ENCODE results near the gene EGFL8.
"Not testable (repeated sequence)": the region's sequence is repeated elsewhere in the genome, so short reads cannot be mapped to it uniquely, and the experiment has no call there.

Gene EGFL8

GRCh38 chr6:32195902-32196681 lies 31.7 kb downstream of the EGFL8 start:
- DNase-seq (ENCODE audit: low read depth in 2 of 2) = peak in 1 of 2 donors; percentile 59

DNA sequence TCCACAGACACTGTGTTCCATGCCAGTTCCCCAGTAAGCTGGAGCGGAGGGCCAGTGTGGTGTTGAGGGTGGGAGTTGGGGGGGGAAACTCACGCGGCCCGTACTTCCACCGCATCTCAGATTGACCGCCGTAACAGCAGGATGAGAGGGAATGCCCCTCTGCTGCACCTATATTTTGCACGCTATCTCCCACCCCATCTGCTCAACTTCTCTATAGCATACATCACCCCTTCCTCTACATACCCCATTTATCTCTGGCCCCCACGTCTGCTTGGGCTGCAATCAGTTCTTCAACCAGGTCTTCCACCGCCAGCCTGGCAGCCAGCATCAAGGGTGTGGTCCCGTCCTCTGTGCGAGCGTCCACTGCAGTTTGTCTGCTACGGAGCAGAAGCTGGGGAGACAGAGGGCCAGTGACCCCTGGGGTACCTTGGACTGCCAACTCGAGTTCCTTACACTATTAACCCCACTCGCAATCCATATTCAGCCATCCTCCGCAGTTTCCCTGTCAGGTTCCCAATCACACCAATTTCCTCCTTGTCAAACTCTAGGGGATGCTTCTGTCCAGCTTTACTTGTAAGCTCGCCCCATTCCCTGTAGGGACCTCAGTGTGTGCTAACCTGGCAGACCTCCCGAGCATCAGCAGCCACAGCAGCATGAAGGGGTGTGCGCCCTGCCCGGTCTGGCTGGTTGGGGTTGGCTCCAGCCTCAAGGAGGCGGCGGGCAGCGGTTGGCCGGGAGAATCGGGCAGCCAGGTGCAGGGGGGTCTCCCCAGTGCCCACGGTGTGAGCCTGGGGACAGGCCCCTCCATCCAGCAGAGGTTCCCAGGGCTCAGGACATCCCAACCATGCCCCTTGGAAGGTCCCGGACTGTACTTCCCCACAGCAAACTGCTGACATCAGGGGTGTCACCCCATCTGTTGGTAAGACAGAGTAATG lies 32.6 kb downstream of the EGFL8 start:
- DNase-seq (ENCODE audit: low read depth in 2 of 2) = no peak

DNA sequence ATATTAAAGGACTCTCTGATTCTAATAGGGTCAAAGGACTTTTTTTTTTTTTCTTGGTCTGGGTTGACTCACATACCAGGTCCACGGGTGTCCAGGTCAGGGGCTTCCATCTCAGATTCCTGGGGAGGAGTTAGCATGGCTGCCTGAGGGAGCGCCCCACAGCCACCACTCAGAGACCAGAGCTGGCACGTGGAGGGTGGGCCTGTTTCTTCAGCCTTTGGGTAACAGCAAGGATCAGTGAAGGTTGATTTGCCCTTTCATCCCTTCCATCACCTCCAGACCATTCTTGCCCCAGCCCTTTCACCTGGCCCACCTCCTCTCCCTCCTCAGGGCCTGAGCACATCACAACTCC lies 33.9 kb downstream of the EGFL8 start:
- DNase-seq (ENCODE audit: low read depth in 2 of 2) = no peak

DNA sequence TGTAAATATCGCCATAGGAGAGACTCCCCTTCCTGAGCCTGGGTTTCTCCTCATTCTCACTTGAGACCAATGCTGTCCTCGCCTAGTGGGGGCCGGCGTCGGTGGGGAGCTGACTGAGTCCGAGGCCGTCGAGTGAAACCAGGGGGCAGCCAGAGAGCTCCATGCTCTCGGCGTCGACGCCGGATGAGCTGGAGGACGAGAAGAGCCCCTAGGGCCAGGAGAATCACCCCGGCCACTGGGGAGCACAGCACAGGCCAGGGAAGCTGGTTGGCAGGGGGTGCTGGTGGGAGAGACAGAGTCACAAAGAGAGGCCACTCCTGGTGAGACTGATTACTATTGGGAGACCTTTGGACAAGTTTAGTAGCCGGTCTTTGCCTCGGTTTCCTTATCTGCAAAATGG lies 34.5 kb downstream of the EGFL8 start:
- no peak for DNase-seq (ENCODE audit: low read depth in 2 of 2)

GRCh38 chr6:32200711-32201475 lies 36.5 kb downstream of the EGFL8 start:
- no peak for DNase-seq (ENCODE audit: low read depth in 2 of 2)

DNA sequence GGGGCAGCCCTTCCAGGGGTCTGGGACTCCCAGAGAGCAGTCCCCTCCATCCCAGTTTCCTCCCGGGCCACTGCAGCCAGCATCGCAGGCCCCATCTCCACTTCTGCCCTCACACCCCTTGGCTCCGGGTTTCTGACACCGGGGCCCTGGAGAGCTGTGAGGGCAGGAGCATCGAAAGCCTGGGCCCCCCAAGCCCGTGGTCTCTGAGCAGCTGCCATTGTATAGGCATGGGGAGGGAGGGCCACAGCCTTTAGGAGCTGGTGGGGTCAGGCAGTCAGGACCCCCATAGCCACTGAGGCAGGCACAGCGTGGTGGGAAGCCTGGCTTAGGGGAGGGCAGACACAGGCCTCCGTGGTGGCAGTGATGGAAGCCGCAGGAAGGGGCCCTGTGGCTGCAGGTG lies 37.8 kb downstream of the EGFL8 start:
- no peak for DNase-seq (ENCODE audit: low read depth in 2 of 2)

DNA sequence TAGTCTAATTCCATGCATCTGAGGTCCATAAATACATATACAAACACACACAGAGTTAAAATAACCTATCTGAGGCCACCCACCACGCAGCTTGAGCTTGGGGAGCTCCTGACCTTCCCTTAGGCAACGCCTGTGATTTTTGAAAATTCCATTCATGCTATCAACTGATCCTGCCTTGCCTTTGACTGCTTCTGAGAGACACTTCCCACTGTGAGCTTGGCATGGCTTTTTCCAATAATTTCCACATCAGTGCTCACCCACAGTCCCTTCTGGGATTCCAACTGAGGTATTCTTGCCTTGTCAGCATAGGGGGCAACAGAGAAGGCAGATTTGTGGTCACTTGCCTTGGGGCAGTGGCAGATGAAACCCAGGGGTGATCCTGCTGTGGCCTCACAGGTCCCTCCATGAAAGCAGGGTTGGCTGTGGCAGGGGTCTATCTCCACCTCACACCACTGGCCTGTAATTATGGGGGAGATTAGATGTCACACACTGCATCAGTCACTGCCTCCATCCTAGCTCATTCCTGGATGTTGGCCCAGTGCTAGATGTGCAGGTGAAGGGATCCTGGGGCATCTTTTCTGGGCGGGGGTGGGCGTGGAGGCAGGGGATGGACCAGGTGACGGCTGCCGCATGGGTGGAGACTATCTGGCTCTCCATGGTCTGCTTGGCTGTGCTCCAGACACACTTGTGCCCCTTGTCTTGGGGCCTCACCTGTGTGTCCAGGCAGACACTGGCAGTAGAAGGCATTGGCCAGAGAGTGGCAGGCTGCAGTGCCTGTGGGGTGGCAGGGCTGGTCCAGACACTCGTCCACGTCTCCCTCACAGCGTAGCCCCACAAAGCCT lies 39.3 kb downstream of the EGFL8 start:
- DNase-seq (ENCODE audit: low read depth in 2 of 2) = no peak

GRCh38 chr6:32204268-32204715 lies 39.9 kb downstream of the EGFL8 start:
- DNase-seq (ENCODE audit: low read depth in 2 of 2) = no peak

DNA sequence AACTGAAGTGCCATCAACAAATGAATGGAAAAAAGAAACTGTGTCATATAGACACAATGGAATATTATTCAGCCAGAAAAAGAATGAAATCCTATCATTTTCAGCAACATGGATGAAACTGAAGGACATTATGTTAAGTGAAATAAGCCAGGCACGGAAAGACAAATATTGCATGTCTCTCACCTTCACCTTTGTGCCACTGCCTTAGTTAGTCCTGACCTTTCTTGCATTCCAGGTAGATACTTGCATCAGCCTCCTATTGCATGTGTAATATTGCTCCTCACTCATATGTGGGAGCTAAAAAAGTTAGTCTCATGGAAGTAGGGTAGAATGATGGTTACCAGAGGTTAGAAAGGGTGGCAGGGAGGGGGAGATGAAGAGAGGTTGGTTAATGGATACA lies 44.6 kb downstream of the EGFL8 start:
- no peak for DNase-seq (ENCODE audit: low read depth in 2 of 2)

DNA sequence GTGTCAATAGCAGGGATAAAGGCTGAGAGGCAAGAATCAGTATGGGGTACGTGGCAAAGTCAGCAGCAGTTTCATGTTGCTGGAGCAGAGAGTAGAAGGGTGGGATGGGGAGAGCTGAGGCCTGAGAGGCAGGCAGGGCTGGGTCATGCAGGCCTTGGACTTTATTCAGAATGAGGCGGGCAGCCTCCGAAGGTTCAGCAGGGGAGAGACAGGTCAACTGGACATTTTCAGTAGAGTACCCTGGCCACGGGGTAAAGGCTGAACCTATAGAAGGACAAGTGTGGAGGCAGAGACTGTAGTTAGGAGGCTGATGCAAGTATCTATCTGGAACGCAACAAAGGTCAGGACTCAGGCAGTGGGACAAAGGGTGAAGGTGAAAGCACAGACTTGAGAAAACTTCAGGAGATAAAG lies 45.8 kb downstream of the EGFL8 start:
- no peak for DNase-seq (ENCODE audit: low read depth in 2 of 2)

GRCh38 chr6:32211432-32211831 lies 47.0 kb downstream of the EGFL8 start:
- DNase-seq (ENCODE audit: low read depth in 2 of 2) = not testable (repeated sequence)

DNA sequence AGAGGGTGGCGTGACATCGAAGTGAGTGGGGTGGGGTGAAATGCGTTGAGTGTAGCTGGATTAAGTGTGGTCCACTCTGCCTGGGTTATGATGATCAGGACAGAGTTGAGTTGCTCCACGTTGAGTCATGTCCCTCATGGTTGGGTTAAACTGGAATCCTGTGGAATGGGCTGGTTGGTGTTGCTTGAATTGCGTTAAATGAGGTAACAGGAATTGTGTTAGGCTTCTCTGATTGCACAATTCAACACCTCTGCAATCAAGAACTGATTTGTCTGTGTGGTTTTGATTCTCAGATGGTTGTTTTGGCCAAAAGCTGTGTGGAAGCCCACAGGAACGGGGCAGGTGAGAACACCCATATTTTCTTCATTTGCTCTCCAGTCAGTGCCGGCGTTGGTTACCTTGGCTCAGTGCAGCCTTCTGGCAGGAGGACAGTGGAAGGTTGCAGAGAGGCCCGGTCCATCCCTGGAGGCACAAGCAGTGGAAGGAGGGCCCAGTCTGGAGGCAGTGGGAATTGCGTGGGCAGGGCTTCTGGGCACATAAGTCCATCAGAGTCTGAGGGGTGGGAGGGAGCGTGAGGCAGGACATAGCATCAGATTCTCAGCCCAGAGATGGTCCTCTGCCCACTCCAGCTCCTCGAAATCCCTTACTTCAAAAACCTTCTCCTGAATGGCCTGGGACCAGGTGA lies 47.8 kb downstream of the EGFL8 start:
- DNase-seq (ENCODE audit: low read depth in 2 of 2) = no peak

DNA sequence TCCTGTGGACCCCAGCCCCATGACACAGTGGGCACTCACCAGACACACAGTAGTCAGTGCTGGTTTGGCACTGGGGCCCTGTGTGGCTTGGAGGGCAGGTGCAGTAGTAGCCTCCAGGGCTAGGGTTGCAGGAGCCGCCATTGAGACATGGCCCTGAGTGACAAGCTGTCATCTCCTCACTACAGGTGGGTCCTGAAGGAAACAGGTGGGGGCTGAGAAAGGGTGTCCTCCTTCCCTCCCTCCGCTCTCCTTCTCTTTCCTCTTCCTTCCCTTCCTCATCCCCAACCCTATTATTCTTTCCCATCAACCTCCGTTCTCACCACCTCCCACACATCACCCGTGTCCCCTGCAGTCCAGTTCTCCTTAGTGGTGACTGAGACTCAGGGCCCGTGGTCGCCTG lies 49.3 kb downstream of the EGFL8 start:
- no peak for DNase-seq (ENCODE audit: low read depth in 2 of 2)

GRCh38 chr6:32214126-32214525 lies 49.7 kb downstream of the EGFL8 start:
- no peak for DNase-seq (ENCODE audit: low read depth in 2 of 2)

DNA sequence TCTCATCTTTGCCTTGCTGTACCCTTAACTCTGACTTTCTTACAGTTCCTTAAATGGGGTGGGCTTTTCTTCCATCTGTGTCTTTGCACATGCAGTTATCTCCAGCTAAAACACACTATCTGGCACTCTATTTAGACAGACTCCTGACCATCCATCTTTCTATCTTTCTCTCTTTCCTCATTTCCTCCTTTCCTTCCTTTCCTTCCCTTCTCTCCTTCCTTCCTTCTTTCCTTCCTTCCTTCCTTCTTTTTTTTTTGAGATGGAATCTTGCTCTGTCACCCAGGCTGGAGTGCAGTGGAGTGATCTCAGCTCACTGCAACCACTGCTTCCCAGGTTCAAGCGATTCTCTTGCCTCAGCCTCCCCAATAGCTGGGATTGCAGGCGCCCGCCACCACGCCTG lies 51.2 kb downstream of the EGFL8 start:
- DNase-seq (ENCODE audit: low read depth in 2 of 2) = no peak

- no peak for DNase-seq (ENCODE audit: low read depth in 2 of 2)
These were observed 51.9 kb downstream of the EGFL8 start for GRCh38 chr6:32216285-32216684.

GRCh38 chr6:32216998-32217397 lies 52.6 kb downstream of the EGFL8 start:
- no peak for DNase-seq (ENCODE audit: low read depth in 2 of 2)
